Measurements from ENCODE around the gene ST7. TPM values are rescaled to one million over a fixed set of nuclear protein-coding genes. Genes with fewer than 3 reads are reported as not detected.

ST7 gene
- total and polyA plus RNA-seq, 2 experiments from 2014 or later, result 9.9 to 18.3 TPM

DNA sequence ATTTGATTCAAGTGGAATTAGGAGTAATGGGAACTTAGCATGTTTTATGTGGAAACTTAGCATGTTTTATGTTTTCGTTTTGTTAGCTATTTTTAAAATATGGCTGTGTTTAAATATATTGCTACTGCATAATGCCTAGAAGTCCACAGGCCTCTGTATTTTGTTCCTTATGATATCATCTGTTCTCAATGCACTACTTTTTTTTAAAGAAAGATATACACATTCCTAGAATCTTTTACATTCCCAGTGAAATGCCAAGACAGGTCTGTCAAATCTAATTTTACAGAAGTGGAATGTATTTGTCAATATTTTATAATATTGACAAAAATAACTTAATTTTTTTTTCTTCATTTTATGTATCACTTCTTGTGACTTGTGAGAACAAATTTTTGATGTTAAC, 51.6 kb downstream of the ST7 start:
- H3K27ac ChIP-seq (ENCODE audit: low read depth), result no peak overlapping the region
- Mint-ChIP-seq H3K9me3 (no peaks in the 10 kb centered on the region), H3K36me3 (ENCODE audit: low read depth) (no peaks in the 10 kb centered on the region), H3K27me3 (ENCODE audit: insufficient read depth, low read depth, poor library complexity) (no peaks in the 10 kb centered on the region), H3K4me1 (peaks cover 8% of the 10 kb centered on the region), H3K27ac (no peak overlapping the region), H3K4me3 (no peak overlapping the region)
- no peaks in the 10 kb centered on the region; the same call in 1 of the 2 replicates for H3K4me1 ChIP-seq (ENCODE audit: insufficient read depth)
- H4K20me1 ChIP-seq (replicated peaks; ENCODE audit: insufficient read depth), result no peaks in the 10 kb centered on the region
- no peaks in the 10 kb centered on the region for H3K36me3 ChIP-seq (ENCODE audit: insufficient read depth)
- H2AFZ ChIP-seq, result no peak overlapping the region
- no peak overlapping the region for H3K4me3 ChIP-seq
- H3K9me2 ChIP-seq (ENCODE audit: insufficient read depth), result no peaks in the 10 kb centered on the region
- DNase-seq (ENCODE audit: low spot score), result no peak
- H3K27me3 ChIP-seq (ENCODE audit: insufficient read depth), result no peaks in the 10 kb centered on the region
- TF ChIP-seq JUNB (IDR thresholded peaks at IDR 0.05; ENCODE audit: unreplicated experiment) (no peak), POLR2AphosphoS5 (IDR thresholded peaks at IDR 0.05; ENCODE audit: low read depth) (no peak), ZNF114 (CRISPR knock-in tag; IDR thresholded peaks at IDR 0.05) (no peak), EZH2phosphoT487 (IDR thresholded peaks at IDR 0.05; ENCODE audit: unreplicated experiment) (no peak), ZNF462 (CRISPR knock-in tag; IDR thresholded peaks at IDR 0.05) (no peak), ZNF331 (CRISPR knock-in tag; IDR thresholded peaks at IDR 0.05; ENCODE audit: low read depth) (no peak), STAT1 (IDR thresholded peaks at IDR 0.05; ENCODE audit: unreplicated experiment) (no peak), REST (IDR thresholded peaks at IDR 0.05; ENCODE audit: unreplicated experiment) (no peak), EZH2 (IDR thresholded peaks at IDR 0.05; ENCODE audit: low read depth, unreplicated experiment) (no peak), CREB1 (CRISPR knock-in tag; IDR thresholded peaks at IDR 0.05; ENCODE audit: low read depth) (no peak), NANOG (IDR thresholded peaks at IDR 0.05; ENCODE audit: borderline replicate concordance) (no peak)
- TF ChIP-seq, protein P1, sequence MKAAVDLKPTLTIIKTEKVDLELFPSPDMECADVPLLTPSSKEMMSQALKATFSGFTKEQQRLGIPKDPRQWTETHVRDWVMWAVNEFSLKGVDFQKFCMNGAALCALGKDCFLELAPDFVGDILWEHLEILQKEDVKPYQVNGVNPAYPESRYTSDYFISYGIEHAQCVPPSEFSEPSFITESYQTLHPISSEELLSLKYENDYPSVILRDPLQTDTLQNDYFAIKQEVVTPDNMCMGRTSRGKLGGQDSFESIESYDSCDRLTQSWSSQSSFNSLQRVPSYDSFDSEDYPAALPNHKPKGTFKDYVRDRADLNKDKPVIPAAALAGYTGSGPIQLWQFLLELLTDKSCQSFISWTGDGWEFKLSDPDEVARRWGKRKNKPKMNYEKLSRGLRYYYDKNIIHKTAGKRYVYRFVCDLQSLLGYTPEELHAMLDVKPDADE (IDR thresholded peaks at IDR 0.05), result no peak
- TF ChIP-seq, protein P2, sequence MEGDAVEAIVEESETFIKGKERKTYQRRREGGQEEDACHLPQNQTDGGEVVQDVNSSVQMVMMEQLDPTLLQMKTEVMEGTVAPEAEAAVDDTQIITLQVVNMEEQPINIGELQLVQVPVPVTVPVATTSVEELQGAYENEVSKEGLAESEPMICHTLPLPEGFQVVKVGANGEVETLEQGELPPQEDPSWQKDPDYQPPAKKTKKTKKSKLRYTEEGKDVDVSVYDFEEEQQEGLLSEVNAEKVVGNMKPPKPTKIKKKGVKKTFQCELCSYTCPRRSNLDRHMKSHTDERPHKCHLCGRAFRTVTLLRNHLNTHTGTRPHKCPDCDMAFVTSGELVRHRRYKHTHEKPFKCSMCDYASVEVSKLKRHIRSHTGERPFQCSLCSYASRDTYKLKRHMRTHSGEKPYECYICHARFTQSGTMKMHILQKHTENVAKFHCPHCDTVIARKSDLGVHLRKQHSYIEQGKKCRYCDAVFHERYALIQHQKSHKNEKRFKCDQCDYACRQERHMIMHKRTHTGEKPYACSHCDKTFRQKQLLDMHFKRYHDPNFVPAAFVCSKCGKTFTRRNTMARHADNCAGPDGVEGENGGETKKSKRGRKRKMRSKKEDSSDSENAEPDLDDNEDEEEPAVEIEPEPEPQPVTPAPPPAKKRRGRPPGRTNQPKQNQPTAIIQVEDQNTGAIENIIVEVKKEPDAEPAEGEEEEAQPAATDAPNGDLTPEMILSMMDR (conservative IDR thresholded peaks at IDR 0.05; ENCODE audit: low read depth in 2 of 2), result no peak
- H3K4me2 ChIP-seq, result no peak overlapping the region
- no peaks in the 10 kb centered on the region for H3F3A ChIP-seq (replicated peaks; ENCODE audit: low read depth)
- peaks cover 2% of the 10 kb centered on the region; the same call in 1 of the 2 replicates for H3K79me2 ChIP-seq (replicated peaks; ENCODE audit: insufficient read depth)
- ATAC-seq, result no peak
